GM19240 (cell line): ENCODE results near the gene SHROOM3.

ENCODE experiments used
- DNase-seq: peaks from one replicate; pipeline ENCODE4 v3.0.0; 2011; ENCODE audit warnings: low spot score; ENCODE audit not compliant: insufficient read length

The SHROOM3 gene

GRCh38 chr4:76691807-76692582 is 257.0 kb downstream of the SHROOM3 start:
- no peak for DNase-seq

GRCh38 chr4:76692761-76693160 is 257.7 kb downstream of the SHROOM3 start:
- no peak for DNase-seq

- no peak for DNase-seq
Observed at GRCh38 chr4:76694056-76694455, 259.0 kb downstream of the SHROOM3 start.

GRCh38 chr4:76696109-76696508 is 261.1 kb downstream of the SHROOM3 start:
- DNase-seq = no peak

GRCh38 chr4:76697129-76697803 is 262.2 kb downstream of the SHROOM3 start:
- DNase-seq = no peak

GRCh38 chr4:76698141-76698540 is 263.1 kb downstream of the SHROOM3 start:
- DNase-seq = no peak

GRCh38 chr4:76699751-76700310 is 264.8 kb downstream of the SHROOM3 start:
- no peak for DNase-seq

- DNase-seq = no peak
Observed at GRCh38 chr4:76702440-76703122, 267.6 kb downstream of the SHROOM3 start.

GRCh38 chr4:76703123-76703490 is 268.1 kb downstream of the SHROOM3 start:
- DNase-seq = no peak

GRCh38 chr4:76703676-76704075 is 268.6 kb downstream of the SHROOM3 start:
- DNase-seq = no peak

GRCh38 chr4:76704133-76704881 is 269.3 kb downstream of the SHROOM3 start:
- no peak for DNase-seq

GRCh38 chr4:76705472-76705871 is 270.4 kb downstream of the SHROOM3 start:
- no peak for DNase-seq

- no peak for DNase-seq
Observed at GRCh38 chr4:76706581-76706980, 271.6 kb downstream of the SHROOM3 start.

- DNase-seq = no peak
Observed at GRCh38 chr4:76708971-76709771, 274.1 kb downstream of the SHROOM3 start.

GRCh38 chr4:76709772-76710090 is 274.7 kb downstream of the SHROOM3 start:
- DNase-seq = no peak

- no peak for DNase-seq
Observed at GRCh38 chr4:76712564-76712963, 277.5 kb downstream of the SHROOM3 start.

- DNase-seq = no peak
Observed at GRCh38 chr4:76714226-76714625, 279.2 kb downstream of the SHROOM3 start.

GRCh38 chr4:76716020-76716419 is 281.0 kb downstream of the SHROOM3 start:
- no peak for DNase-seq

GRCh38 chr4:76716658-76717057 is 281.6 kb downstream of the SHROOM3 start:
- DNase-seq = no peak

- DNase-seq = no peak
Observed at GRCh38 chr4:76717431-76717830, 282.4 kb downstream of the SHROOM3 start.

- no peak for DNase-seq
Observed at GRCh38 chr4:76718021-76718420, 283.0 kb downstream of the SHROOM3 start.
